Fibroblast of villous mesenchyme (primary cell): Measurements from ENCODE around the gene MOV10. TPM values are rescaled to one million over a fixed set of nuclear protein-coding genes. Genes with fewer than 3 reads are reported as not detected.
A peak's percentile ranks its signal among the peaks of the same experiment; 100 is the strongest.
"Not testable (repeated sequence)": the region's sequence is repeated elsewhere in the genome, so short reads cannot be mapped to it uniquely, and the experiment has no call there.

Experiments used
- DNase-seq: peaks from one replicate; pipeline ENCODE4 v3.0.0-alpha.2; 2010; ENCODE audit warnings: low read depth
- H3K4me3 ChIP-seq: 2 replicates; pipeline ENCODE4 v1.5.1; 2011; ENCODE audit warnings: low read depth, mild to moderate bottlenecking, low read length
- CTCF ChIP-seq: IDR thresholded peaks from 2 replicates; pipeline ENCODE4 v1.5.1; 2012; ENCODE audit warnings: low read depth, mild to moderate bottlenecking, low read length; ENCODE audit not compliant: insufficient read depth
- total RNA-seq: library from RNA; depleted of rRNA; stranded (reverse); fragments of >200 nt; gene quantifications from 2 replicates; pipeline ENCODE4 v1.2.3, GENCODE V29; 2012

Gene MOV10
- total RNA-seq, 1 donor = 63.5 TPM

GRCh38 chr1:112721966-112722524, 47.6 kb downstream of the MOV10 start:
- no peak for TF ChIP-seq CTCF
- H3K4me3 ChIP-seq = no peak overlapping the region
- DNase-seq = no peak

- no peak overlapping the region for H3K4me3 ChIP-seq
- no peak for TF ChIP-seq CTCF
- DNase-seq = peak; percentile 56
Observed at GRCh38 chr1:112722601-112723510, 48.4 kb downstream of the MOV10 start.

GRCh38 chr1:112723511-112723839, 49.0 kb downstream of the MOV10 start:
- no peak for TF ChIP-seq CTCF
- no peak for DNase-seq
- H3K4me3 ChIP-seq = no peak overlapping the region

GRCh38 chr1:112724240-112724639, 49.8 kb downstream of the MOV10 start:
- DNase-seq, H3K4me3 ChIP-seq: not testable (repeated sequence)

GRCh38 chr1:112727716-112728115, 53.3 kb downstream of the MOV10 start:
- DNase-seq = no peak
- no peak overlapping the region for H3K4me3 ChIP-seq
- TF ChIP-seq CTCF = no peak

- not testable (repeated sequence) for DNase-seq, H3K4me3 ChIP-seq
Observed at GRCh38 chr1:112728306-112728971, 54.0 kb downstream of the MOV10 start.

GRCh38 chr1:112729011-112729410, 54.6 kb downstream of the MOV10 start:
- not testable (repeated sequence) for DNase-seq, H3K4me3 ChIP-seq

GRCh38 chr1:112729909-112730308, 55.5 kb downstream of the MOV10 start:
- TF ChIP-seq CTCF = no peak
- DNase-seq = no peak
- no peak overlapping the region for H3K4me3 ChIP-seq
